ENCODE results near the gene CAPN2.

DNA sequence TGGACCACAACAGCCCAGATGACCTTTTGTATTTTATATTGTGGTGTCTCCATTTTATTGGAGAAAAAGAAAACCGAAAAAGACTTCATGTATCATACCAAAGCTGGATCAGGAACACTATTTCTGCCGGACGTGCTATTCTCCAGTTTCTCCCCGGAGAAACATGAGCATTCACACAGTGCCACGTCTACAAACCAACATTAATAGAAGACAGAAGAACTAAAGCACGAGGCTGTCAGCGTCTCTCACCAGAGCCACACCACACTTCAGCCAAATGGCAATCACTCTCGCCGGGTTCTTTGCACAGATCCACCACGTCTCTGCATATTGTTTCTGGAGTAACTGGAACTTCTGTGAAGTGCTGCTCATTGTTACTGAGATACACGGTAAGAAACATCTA, 108.6 kb downstream of the CAPN2 start:
- TF ChIP-seq, protein P1, sequence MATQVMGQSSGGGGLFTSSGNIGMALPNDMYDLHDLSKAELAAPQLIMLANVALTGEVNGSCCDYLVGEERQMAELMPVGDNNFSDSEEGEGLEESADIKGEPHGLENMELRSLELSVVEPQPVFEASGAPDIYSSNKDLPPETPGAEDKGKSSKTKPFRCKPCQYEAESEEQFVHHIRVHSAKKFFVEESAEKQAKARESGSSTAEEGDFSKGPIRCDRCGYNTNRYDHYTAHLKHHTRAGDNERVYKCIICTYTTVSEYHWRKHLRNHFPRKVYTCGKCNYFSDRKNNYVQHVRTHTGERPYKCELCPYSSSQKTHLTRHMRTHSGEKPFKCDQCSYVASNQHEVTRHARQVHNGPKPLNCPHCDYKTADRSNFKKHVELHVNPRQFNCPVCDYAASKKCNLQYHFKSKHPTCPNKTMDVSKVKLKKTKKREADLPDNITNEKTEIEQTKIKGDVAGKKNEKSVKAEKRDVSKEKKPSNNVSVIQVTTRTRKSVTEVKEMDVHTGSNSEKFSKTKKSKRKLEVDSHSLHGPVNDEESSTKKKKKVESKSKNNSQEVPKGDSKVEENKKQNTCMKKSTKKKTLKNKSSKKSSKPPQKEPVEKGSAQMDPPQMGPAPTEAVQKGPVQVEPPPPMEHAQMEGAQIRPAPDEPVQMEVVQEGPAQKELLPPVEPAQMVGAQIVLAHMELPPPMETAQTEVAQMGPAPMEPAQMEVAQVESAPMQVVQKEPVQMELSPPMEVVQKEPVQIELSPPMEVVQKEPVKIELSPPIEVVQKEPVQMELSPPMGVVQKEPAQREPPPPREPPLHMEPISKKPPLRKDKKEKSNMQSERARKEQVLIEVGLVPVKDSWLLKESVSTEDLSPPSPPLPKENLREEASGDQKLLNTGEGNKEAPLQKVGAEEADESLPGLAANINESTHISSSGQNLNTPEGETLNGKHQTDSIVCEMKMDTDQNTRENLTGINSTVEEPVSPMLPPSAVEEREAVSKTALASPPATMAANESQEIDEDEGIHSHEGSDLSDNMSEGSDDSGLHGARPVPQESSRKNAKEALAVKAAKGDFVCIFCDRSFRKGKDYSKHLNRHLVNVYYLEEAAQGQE (IDR thresholded peaks at IDR 0.05; ENCODE audit: insufficient read depth in 1 of 2, low read depth in 2 of 2, low read length in 2 of 2) = no peak
- no peak for TF ChIP-seq POLR2AphosphoS5 (IDR thresholded peaks at IDR 0.05; ENCODE audit: low read depth, low read length)

All from PFSK-1 (cell line).